ENCODE results near the gene OSR1.

OSR1 gene

GRCh38 chr2:19359021-19359357, 566 bp upstream of the OSR1 start:
- no peak for DNase-seq (ENCODE audit: low read depth in 2 of 2)

DNA sequence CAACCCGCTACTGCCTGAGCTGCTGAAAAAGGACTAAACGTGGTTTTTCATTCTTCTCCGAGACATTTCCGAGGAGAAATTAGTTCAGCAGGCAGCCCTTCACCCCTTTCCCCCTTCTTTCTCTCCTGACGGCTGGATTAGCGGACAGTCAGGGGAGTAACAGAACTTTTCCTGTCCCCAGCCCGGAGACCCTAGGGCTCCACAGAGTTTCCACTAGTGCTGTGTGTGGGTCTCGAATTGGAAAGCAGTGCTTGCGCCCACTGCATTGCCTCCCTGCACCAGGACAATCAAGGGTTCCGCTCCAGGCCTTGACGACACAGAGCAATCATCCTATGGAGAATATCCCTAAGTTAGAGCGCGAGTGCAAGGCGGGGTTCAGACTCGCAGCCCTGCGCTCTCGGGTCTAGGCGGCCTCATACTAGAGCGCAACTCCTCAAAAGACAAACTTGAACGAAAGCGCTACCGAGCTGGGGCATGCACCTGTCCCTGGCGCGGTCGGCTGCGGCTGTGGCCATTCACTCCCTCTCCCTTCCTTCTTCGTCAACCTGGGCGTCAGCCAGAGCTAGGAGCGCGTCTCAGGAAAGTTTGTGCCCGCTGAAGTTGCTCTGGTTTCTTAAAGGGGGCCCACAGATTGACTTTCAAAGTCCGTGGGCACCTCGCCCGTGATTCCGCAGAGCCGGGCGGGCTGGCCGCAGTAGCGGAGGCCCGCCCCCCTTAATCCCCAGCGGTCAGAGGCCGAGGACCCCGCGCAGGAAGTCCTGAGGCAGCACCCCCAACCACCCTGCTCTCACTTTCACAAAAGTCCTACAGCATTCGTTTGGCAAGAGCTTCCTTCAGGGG, 801 bp downstream of the OSR1 start:
- DNase-seq (ENCODE audit: low read depth in 2 of 2), result no peak

DNA sequence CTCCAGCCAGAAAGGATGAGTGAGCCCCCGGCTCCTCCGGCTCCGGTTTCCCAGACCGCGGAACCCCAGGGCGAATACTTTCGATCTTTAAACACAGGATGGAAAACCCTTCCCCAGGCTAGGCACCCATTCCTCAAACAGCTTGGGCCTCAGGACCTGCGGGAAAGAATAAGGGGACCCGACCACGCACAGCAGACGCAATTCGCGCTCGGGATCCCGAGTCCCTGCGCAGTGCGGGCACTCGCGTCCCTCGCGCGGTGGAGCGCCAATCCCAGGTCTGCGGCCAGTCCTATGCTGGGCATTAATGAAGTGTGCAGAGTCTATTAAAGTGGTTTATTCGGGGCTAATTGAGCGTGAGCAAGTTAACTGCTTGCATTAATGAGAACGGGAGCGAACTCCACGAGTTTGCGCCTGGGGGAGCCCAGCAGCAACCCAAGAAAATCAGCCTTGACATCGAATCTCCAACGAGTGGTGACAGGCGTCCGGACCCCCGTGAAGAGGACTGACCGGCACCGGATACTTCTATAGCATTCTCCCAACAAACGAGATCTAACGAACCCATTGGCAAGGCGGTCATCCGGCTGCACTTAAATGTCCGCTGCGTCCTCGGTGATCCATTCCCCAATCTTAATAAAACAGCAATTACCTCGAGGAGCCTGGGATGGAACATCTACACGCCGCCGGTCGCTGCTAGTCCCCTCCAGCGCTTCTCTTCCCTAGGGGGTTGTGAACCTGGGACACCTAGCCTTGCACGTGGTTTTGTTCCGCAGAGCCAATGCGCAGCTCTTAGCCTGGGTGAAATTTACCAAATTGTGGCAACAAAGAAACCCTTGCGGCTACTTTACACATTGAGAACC, 1.6 kb downstream of the OSR1 start:
- DNase-seq (ENCODE audit: low read depth in 2 of 2), result no peak

- no peak for DNase-seq (ENCODE audit: low read depth in 2 of 2)
These were observed 2.4 kb downstream of the OSR1 start for GRCh38 chr2:19355931-19356544.

DNA sequence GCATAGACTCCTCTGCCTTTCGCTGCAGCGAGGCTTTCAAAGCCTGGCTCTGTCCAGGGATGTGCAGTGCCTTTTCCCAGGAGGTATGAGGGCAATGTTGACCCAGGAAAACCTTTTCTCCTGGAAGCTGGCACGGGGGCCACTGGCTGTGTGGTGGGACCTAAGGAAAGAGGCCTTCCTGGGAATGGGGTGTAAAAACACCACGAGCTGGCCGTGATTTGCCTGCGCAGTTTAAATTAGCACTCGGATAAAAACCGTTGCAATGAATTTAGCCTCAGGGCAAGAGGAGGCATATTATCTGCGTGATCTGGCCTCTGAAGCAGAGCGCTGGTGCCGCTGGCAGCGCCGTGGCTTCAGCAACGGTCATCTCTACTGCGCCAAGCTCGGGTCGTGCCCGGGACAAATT, 3.0 kb downstream of the OSR1 start:
- DNase-seq (ENCODE audit: low read depth in 2 of 2), result no peak

DNA sequence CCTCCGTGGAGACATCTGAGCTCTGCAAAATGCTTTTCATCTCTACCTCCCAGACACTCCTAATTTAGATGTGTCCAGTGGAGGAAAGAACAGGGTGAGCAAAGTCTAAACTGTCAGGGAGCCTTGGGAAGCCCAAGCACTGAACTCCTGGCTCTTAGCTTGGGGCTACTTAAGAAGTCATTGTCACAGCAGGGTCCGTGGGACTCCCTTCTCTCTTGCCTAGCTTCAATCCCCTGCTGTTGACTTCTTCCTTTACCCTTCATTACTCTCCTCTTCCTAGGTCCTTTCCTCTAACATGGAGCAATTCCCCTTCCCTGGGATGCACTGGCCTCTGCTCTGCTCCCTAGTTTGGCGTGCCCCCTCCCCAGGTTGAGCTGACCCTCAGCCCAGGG, 3.4 kb downstream of the OSR1 start:
- no peak for DNase-seq (ENCODE audit: low read depth in 2 of 2)

DNA sequence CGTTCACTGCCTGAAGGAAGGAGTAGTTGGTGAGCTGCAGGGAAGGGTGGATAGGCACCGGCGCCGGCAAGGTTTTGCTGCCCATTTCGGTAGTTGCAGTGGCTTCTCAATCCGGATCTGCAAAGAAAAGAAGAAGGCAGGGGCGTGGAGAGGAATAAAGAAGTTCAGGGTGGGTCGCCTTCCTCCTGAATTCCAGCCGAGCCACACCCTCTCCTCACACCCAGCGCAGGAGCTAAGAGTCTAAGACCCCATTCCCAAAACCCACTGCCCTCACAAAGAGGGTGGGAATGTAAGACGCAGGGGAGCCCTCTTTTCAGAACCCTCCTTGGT, 4.7 kb downstream of the OSR1 start:
- no peak for DNase-seq (ENCODE audit: low read depth in 2 of 2)

GRCh38 chr2:19352946-19353720, 5.3 kb downstream of the OSR1 start:
- no peak for DNase-seq (ENCODE audit: low read depth in 2 of 2)

- DNase-seq (ENCODE audit: low read depth in 2 of 2), result no peak
These were observed 6.3 kb downstream of the OSR1 start for GRCh38 chr2:19351899-19352697.

- DNase-seq (ENCODE audit: low read depth in 2 of 2), result no peak
These were observed 6.9 kb downstream of the OSR1 start for GRCh38 chr2:19351499-19351898.

DNA sequence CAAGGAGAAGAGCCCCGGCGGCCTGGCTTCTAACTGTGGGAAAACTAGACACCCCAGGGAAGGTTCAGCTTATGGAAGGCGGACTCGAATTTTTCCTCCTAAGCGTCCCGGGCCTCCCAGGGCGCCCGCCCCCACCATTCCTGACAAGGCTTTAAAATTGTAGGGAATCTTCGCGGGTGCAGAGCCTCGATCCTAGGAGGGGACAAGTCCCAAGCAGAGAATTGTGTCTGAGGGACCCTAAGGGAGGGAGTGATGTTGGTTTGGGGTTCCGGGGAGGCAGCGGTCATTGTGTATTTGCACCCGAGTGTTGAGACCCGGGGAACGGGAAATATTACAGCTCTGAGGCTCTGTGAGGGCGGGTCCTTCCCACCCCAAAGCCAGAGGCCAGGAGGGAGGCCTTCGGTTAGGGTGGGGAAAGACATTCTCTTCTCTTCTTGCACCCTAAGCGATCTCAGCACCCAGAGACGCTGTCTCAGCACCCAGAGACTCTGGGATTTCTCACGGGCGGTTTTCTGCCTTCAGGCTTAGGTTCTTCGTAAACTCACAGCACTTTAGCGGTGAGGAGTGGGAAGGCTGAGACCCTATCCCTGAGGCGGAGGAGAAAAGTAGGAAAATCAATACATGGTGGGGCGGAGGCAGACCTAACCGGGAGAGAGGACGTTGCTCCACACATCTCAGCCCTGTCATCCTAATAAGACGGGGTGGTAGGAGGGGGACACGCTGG, 7.6 kb downstream of the OSR1 start:
- no peak for DNase-seq (ENCODE audit: low read depth in 2 of 2)

DNA sequence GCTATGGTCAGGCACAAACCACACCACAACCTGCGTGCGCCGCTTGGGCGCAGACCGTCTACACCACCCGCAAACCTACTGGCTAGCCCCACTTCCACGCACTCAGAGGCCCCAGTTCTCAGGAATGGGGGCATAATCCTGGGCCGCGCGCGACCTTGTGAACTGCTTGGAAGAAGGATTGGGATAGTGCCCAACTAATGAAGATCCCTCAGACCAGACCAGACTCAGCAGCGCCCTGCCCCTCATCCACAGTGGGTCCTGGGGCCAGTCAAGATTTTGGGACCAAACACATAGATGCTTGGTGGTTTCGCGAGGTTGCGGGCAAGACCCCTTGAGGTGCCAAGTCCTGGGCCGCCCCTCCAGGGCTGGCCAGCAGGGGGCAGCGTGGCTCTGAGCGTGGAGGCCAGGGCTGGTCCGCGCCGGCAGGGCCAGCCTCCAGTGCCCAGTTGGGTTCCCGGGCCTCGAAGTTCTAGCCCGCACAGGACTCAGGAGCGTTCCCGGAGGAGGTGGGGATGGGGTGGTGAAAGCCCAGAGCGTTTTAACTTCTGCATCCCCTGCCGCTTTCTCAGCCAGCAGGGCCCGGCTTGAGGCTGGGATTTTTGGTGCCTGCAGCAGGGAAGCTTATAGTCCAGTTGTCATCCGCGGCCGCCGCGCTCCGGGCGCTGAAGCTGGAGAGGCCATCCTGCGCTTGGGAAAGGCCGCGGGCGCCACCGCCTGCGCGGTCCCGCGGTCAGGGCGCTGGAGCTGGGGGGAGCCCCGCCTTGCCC, 8.3 kb downstream of the OSR1 start:
- peak in 1 of 2 experiments; percentile 60 for DNase-seq (ENCODE audit: low read depth in 2 of 2)

DNA sequence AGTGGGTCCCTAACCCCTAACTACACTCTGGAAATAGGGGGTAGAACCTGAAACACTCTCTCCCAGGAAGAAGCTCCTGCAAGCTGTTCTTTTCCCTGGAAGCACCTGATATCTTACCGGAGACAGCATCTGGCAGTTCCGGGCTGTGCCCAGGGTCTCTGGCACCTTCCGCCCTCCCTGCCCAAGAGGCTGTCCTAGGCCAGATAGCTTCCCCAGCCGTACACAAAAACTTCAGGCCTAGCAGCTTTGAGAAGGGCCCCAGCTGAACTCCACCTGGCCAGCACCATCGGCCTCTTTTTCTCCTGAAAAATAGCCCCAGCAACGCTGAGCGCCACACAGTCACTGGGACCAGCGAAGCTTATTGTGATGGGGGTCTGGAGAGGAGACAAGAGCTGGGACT, 9.7 kb downstream of the OSR1 start:
- no peak for DNase-seq (ENCODE audit: low read depth in 2 of 2)

DNA sequence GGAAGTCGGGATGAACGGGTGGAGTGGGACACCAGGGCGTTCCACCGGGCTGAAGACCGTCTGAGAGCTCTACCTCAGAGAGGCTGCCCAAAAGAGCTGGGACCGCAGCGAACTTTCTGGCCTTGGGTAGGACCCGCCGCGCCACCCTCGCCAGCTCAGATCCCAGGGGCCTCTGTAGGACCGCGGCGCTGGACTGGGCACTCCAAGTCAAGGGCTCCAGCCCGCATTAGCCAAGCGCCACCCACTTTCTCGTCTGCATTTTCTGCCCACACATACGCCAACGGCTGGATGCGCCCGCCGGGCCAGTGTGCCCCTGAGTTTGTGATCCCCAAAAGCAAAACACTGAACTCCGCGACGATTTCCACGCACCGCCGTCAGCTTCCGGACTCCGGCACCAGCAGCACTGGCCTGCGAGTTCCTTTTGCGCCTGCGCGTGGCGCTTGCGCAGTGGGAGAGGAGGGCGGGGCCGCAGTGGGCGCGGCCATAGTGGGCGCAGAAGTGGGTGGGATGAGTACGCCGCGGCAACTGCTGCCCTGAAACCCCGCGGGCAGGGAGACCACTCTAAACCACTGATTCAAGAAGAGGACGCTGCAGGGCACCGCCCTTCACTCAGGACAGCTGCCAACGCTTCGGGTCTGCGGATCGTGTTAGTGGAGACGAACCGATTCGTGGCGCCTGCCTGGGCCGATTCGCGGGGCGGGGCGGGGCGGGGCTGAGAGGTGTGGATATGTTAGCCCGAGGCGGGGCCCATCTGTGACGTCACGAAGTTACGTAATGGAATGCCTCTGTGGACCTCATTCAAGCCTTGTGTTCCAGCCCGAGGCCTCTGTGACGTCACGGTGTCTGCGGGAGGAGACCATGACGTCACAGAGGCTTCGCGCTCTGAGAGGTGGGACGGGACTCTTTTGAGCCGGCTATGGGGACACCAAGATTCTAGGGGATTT, 10.5 kb downstream of the OSR1 start:
- peak; percentile 89 to 91 for DNase-seq (ENCODE audit: low read depth in 2 of 2)

DNA sequence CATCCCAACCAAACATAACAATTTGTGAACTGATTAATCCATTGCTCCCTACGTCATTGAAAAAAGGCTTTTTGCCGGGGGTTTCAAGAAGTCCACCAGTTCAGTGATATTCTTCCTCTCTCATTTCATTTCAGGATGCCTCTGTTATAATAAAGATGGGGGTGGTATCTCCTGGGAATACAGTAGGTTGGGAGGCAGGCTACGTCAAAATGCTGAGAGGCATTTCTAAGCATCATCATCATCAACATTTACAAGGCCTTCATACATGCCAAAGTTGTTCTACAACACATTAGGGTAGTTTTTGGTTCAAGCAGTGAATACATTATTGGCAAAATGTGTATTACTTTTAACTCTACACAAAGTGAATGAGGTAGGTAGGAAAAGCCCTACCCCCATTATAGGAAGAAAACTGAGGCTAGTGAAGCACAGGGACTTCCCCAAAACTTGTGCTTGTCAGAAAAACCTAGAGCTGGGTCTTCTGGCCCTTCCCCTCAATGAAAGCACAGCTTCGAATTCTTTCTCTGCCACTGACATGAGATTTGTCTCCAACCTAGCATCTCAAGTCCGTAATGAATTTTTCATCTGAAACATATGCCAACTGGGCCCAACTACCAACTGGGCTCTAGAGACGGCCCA, 11.3 kb downstream of the OSR1 start:
- DNase-seq (ENCODE audit: low read depth in 2 of 2), result no peak

- DNase-seq (ENCODE audit: low read depth in 2 of 2), result no peak
These were observed 20.7 kb downstream of the OSR1 start for GRCh38 chr2:19337742-19338141.

GRCh38 chr2:19337202-19337601, 21.2 kb downstream of the OSR1 start:
- DNase-seq (ENCODE audit: low read depth in 2 of 2), result no peak

DNA sequence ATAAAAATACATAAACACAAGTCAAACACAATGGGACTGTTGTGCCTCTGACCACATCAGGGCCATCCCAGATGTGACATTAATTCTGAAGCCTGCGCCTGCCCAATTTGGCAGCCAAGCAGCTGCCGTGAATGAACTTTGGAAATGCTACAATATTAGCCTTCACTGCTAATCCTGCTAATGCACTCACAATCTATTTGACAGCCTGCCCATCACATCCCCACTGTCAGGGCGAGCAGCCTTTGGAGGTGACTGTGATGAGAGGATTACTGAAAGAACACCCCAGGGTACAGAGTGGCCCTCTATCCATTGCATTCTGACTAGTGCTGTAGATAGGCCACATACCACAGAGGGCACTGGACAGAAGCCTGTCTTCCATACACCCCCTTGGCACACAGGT, 21.6 kb downstream of the OSR1 start:
- DNase-seq (ENCODE audit: low read depth in 2 of 2), result no peak
